Fibroblast of lung (primary cell): Measurements from ENCODE around the gene SLC35G1.

ENCODE experiments used
- EZH2 ChIP-seq: IDR thresholded peaks from 2 replicates; pipeline ENCODE4 v1.5.1; 2012; ENCODE audit warnings: low read length, control low read depth, mild to moderate bottlenecking; ENCODE audit errors: missing control alignments
- TF ChIP-seq, protein P1 (sequence below), 2 donors: IDR thresholded peaks in 1 of 2; conservative IDR thresholded peaks in 1 of 2; 1 replicate in 1 of 2; 2 replicates in 1 of 2; pipeline ENCODE4 v1.5.1; 2011 to 2012; ENCODE audit warnings: low read length in 2 of 2, control low read depth in 1 of 2, inconsistent platforms in 1 of 2, low read depth in 1 of 2, mild to moderate bottlenecking in 1 of 2

DNA sequence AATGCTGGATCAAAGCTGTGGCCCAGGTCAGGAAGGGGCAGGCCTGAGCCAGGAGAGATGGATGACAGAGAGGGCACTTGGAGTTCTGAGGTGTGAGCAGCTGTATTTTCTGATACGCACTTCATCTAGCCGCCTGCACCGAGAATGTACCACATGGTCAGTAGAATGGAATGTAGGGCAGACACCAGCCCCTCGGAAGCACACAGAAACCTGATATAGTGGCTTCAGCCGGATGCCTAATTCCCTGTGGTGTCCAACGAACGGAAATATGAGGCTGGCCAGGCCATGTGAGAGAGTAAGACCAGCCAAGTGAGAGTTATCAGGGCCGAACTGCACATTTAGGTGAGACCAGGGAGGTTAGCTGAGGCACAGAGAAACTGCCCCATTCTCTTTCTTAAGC lies 53.3 kb downstream of the SLC35G1 start:
- TF ChIP-seq, protein P1, sequence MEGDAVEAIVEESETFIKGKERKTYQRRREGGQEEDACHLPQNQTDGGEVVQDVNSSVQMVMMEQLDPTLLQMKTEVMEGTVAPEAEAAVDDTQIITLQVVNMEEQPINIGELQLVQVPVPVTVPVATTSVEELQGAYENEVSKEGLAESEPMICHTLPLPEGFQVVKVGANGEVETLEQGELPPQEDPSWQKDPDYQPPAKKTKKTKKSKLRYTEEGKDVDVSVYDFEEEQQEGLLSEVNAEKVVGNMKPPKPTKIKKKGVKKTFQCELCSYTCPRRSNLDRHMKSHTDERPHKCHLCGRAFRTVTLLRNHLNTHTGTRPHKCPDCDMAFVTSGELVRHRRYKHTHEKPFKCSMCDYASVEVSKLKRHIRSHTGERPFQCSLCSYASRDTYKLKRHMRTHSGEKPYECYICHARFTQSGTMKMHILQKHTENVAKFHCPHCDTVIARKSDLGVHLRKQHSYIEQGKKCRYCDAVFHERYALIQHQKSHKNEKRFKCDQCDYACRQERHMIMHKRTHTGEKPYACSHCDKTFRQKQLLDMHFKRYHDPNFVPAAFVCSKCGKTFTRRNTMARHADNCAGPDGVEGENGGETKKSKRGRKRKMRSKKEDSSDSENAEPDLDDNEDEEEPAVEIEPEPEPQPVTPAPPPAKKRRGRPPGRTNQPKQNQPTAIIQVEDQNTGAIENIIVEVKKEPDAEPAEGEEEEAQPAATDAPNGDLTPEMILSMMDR (conservative IDR thresholded peaks at IDR 0.05 in 1 of 2, IDR thresholded peaks at IDR 0.05 in 1 of 2; ENCODE audit: low read depth in 1 of 2, low read length in 2 of 2): no peak
- TF ChIP-seq EZH2: no peak
